Fibroblast of peridontal ligament (primary cell): ENCODE measurements around the gene PIP5K1B.

Source experiments
- DNase-seq: peaks from one replicate; pipeline ENCODE4 v3.0.0-alpha.2; 2010; ENCODE audit errors: extremely low read depth

Gene PIP5K1B

DNA sequence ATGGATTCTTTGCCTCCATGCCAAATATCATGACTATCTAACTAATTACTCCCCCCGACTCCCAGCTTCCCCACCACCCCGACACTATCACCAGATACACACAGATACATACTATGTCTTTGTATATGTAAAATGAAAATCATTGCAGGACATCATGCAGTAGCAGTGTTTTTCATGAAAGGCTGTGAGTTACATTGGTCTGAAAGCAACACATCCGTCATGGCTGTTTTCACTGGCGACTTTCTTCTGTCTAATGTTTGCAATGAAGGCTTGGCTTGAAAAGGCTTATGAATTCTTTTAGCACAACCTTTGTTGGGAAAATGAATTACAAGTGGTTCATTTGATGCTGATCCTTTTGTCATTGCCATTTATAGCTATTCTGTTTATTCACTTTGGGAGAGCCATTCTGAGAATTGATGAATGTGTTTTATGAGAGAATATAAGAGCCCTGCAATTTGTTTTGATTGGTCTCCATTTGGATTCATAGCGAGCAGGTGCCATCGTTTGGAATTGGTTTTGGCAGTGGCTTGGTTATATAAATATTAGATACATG, 103.4 kb downstream of the PIP5K1B start:
- no peak for DNase-seq

DNA sequence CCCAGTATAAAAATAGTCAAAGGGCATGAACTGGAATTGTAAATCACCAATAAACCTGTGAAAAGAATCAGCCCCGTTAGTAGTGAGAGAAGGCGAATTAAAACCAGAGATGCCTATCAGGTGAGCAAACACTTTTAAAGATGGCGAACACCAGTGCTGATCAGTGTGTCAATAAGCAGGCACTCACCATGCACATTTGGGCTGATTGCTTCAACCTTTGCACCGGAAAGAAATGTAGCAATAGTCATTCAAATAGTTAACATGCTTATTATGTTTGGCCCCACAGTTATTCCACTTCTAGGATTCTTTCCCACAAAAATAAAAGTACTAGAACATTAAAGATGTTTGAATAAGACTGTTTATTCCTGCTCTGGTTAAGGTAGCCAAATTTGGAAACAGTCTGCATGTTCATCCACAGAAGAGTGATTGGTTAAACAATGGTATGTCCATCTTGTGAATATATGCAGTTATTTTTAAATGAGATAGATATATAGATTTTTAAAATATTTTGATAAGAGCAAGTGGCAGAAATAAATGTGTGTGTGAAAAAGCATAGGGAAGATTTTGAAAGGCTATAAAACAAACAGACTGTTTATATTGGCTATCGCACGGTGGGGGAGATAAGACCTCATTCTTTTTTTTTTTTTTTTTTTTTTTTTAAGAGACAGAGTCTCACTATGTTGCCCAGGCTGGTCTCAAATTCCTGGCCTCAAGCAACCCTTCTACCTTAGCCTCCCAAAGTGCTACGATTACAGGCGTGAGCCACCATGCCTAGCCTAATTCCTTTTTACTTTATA, 112.2 kb downstream of the PIP5K1B start:
- no peak for DNase-seq

DNA sequence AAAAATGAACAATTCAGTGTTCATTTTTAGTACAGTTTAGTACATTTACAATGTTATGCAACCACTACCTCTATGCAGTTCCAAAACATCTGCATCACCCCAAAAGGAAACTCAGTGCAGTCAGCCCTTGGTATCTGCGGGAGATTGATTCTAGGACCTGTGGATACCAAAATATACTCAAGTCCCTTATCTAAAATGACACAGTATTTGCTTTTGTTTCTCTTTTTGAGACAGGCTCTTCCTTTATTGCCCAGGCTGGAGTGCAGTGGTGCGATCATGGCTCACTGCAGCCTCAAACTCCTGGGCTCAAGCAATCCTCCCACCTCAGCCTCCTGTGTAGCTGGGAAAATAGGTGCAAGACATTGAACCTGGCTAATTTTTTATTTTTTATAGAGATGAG, 114.0 kb downstream of the PIP5K1B start:
- DNase-seq = no peak

DNA sequence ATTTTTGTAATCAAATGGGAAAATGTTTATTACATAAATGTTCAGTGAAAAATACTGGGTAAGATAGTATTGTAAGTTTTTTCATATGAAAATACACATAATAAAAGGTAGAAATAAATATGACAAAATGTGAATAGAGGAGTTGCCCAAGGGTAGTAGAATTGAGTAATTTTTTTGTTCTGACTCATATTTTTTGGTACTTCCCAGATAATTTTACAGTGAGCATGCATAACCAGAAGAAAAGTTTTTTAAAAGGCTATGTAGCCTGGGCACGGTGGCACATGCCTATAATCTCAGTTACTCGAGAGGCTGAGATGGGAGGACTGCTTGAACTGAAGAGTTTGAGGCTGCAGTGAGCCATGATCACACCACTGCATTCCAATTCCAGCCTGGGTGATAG, 116.9 kb downstream of the PIP5K1B start:
- no peak for DNase-seq

DNA sequence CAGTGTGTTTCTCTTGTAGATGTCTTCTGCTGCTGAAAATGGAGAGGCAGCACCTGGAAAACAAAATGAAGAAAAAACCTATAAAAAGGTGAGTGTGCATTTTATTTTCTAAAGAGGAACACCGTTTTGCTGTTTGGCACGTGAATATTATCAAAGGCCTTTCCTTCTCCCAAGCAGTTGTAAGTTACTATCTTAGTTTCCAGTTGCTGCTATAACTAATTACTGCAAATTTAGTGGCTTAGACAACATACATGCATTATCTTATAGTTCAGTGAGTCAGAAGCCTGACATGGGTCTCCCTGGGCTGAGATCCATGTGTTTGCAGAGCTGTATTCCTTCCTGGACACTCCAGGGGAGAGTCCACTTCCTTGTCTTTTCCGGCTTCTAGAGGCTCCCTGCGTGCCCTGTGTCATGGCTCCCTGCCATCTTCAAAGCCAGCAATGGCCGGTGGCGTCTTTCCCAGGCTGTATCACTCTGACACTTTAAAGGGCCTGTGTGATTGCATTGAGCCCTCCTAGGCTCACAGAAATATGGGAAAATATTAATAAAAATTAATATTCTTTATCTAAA, 117.6 kb downstream of the PIP5K1B start:
- no peak for DNase-seq

DNA sequence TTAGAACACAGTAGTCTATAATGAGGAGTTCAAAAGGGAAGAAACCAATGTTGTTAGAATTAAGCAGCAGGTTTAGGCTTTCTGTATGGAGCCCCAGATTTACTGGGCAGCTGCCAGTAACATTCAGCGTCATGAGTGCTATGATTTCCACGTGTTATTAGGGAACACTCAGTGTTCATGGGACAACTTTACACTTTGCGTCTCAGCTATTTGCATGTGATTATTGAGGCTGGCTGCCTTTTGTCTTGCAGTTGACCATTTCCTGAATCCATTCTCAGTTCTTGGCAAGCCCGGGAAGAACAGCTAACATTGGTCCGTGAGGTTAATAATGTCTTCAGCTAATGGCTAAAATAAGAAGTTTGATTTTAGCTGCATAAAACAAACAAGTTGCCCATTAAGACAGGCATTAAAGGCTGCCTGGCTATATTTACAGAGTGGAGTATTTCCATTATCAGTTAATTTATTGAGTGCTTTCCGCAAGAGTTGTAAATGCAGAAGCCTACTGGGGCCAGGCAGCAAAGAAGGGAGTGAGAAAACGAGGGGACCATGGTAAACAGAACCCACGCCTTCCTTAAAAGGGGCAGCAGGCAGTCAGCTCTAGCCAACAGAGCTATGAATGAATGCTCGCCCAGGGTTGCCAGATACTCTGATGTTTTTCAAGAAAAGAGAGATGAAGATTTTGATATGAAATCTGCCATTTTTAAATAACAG, 120.9 kb downstream of the PIP5K1B start:
- no peak for DNase-seq

DNA sequence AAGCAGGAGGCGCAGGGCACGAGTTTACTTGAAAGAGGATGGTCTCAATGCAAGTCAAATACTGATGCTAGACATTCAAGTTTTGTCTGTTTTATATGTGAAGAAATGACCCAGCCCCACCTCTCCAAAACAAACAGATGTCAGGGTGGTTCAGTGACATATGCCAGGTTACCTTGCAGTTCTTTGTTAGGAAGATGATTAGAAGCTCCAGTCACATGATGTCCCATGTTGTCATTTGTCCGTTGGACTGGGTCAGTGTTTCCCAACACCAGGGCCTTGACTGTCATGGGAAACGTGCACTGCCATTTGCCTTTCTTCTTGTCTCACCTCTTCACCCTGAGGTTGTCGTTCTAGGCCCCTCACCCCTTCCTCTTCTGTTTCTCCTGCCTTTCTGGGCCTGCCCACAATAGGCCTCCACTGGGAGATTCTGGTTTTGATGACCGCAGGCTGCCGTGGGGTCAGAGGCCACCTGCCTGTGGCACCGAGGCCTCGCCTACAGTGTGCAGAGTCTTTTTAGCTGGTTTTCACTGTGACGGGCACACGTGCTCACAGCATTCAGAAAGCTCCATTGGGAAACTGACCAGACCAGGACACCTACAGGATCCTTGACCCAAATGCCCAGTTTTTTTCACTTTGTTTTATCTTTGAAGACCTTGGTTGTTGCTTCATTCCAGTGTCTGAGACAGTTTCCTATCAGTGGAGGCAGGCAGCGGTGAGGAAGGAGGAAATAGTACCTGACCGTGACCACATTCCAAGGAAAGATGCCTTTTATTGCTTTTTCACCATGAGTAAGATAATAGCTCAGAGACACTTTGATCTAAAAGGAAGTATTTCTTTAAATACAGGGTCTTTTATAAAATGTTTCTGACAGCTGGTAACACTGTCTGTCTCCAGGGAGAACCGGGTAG, 123.1 kb downstream of the PIP5K1B start:
- no peak for DNase-seq

DNA sequence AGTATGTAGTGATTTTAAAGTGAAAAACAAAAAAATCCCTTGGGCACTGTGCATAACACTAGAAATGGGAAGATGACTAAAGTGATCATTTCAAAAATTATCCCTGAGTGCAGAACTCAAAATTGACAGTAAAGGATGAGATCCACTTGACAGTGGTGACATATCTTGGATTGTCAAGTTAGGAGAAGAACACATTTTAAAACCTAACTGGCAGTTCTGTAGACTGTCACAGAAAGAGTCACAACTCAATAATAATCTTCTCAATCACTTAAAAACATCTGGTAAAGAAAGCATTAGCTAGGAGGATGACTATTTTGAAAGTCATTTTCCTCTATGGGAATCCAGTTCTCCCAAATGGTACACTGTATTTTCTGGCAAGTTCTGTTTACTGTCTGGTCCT, 127.1 kb downstream of the PIP5K1B start:
- DNase-seq = no peak

DNA sequence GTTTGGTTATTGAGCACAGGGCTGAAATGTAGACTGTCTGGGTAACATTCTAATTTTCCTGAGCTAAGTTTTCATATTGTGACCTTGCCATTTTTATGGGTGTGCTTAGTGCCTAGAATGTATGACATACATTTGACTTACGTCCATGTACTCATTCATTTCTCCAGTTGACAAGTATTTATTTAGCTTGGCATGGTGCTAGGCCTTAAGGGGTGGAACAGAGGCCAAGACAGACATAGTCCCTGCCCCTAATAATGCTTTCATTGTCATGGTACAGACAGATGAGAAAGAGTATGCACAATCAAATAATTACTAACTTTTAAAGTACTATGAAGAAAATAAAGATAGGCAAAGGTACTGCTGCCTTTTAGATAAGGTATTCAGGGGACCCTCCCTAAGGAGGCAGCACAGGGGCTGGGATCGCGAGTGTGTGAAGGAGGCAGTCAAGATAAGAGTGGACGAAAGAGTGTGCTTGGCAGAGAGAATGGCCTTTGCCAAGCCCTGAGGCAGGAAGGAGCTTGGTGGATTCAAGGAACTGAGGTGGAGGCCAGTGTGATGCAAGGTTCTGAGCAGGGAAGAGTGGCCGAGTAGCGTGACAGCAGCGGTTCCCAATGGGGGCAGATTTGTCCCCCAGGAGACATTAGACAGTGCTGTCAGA, 128.0 kb downstream of the PIP5K1B start:
- DNase-seq = no peak

DNA sequence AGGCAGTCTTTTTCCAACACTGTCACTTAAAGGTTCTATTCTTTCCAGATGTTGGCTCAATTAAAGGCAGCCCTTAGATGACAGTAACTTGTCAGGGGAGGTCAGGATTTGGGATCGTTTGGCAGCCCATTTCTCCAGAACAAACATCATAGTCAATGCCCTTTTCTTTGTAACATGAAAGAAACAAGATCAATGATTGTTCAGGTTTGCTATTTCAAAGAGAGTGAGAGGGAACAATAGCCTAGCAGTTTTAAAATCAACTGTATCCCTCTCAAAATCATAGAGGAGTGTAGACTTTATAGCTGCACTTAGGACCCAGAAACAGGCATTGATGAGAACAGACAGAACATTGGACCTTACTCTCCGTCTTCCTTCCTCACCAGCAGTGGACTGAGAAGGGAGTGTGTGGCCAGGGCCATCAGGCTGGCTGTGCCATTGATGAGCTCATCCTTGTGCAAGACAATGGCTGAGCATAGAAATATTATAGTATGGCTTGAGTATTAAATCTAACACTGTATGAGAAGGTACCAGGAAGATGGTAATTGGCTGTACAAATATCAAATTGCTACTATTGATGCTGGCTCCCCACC, 130.0 kb downstream of the PIP5K1B start:
- DNase-seq = no peak

DNA sequence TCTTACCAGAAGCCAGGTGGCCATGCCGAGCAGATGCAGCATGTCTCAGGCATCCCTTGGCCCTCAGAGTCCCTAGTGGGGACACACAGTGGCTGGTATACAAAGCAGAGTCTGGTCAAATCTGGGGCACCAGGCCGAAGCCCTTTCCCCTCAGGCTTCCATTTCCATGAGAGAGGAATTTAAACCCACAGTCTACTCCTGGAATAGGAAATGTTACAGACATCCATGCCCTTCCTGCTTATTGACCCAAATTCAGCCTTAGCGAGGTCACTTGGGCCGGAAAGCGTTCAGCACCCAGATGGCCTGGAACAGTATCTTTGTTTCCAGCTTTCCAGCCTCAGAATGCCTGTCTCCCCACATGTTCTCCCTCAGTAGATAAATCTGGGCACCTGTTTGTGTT, 131.7 kb downstream of the PIP5K1B start:
- no peak for DNase-seq

DNA sequence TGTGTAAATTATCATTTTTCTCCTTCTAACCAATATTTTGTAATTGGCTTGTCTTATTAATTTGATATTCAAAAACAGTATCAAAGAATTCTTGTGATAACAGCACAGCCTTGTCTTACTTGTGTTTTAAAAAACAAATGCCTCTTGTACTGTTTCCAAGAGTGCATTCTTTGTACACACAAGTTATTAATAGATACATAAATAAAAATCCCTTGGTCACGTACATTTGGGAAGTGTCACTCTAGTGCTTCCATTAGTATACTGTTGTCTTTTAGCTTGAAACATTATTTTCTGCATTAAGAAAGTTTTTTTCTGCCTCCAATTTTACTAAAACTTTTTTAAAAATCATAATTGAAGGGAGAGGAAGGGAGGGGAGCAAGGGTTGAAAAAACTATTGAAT, 133.2 kb downstream of the PIP5K1B start:
- no peak for DNase-seq

DNA sequence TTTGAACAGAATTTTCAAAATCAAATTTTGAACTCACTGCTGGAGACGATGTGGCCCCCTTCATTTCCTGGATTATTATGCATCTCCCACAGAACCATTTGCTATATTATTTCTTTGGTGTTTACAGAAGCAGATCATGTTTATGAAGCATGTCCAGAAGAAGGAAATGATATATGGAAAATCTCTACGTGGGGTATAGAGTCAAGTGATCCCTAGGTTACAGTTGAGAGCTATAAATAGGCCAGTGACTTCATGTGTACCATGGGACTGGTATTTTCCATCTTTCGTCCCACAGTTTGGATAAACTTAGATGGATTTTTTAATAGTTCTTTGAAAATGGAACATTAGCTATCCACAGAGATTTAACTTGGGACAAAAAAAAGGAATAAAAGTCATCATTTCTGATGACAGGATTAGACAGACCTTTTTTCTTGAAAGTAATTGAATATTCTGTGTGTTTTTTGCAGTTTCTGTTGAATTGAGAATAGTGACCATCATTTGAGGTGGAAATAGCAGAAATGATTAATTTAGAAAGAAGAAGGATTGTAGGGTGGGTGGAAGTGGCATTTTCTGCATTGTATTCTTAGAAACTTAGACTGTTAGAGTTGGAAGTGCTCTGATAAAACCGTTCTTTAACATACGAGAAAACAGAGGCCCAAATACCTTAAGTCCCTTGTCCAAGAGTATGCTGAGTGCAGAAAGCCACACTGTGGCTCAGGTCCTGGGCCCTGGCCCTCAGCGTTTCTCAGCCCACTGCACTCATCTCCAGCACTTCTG, 136.4 kb downstream of the PIP5K1B start:
- no peak for DNase-seq

DNA sequence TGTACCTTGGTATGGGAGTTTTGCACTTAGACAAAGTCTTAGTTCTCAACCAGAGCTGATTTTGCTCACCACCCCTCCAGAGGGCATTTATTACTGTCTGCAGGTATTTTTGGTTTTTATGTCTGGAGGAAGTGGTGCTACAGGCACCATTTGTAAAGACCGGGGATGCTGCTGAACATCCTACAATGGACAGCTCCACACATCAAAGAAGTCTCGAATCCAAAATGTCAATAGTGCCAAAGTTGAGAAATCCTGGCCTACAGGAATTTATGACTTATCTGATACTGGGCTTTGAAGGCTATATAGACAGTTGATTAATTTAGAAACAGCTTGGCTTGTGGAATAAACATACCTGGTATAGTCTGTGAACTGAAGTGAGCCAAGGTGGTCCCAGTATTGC, 137.5 kb downstream of the PIP5K1B start:
- DNase-seq = no peak

DNA sequence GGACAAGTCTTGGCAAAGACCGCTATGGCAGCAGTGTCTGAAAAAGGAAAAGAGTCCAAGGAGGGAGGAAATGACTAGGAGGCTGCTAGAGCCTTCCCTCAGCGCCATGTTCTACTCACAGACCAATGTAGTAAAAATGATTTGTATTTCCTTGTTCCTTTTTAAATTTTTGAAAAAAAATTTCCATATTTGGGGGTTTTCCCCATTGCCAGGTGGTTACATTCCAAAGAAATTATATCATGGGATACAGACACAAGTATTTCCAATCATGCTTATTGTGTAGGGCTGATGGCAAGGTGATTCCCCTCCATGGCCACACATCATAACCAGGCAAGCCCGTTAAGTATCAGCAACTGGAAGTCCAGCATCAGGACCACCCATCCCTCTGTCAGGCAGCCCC, 138.2 kb downstream of the PIP5K1B start:
- DNase-seq = no peak

DNA sequence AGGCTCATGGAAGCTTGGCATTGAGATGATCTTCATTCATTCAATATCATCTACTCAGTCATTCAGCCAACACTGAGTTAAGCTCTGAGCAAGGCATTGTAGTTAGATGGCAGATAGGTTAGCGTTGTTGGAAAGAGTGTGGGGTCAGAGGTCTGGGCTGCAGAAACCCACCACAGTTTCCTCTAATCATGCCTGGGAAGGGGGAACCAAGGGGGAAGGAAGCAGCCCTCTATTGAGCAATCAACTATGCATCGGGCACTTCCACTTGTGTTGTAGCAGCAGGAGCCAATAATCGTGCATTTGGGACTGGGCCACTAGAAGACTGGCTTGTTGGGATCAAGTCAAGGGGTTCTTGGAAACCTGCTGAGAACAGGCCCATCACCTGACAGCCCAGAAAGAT, 139.1 kb downstream of the PIP5K1B start:
- no peak for DNase-seq

DNA sequence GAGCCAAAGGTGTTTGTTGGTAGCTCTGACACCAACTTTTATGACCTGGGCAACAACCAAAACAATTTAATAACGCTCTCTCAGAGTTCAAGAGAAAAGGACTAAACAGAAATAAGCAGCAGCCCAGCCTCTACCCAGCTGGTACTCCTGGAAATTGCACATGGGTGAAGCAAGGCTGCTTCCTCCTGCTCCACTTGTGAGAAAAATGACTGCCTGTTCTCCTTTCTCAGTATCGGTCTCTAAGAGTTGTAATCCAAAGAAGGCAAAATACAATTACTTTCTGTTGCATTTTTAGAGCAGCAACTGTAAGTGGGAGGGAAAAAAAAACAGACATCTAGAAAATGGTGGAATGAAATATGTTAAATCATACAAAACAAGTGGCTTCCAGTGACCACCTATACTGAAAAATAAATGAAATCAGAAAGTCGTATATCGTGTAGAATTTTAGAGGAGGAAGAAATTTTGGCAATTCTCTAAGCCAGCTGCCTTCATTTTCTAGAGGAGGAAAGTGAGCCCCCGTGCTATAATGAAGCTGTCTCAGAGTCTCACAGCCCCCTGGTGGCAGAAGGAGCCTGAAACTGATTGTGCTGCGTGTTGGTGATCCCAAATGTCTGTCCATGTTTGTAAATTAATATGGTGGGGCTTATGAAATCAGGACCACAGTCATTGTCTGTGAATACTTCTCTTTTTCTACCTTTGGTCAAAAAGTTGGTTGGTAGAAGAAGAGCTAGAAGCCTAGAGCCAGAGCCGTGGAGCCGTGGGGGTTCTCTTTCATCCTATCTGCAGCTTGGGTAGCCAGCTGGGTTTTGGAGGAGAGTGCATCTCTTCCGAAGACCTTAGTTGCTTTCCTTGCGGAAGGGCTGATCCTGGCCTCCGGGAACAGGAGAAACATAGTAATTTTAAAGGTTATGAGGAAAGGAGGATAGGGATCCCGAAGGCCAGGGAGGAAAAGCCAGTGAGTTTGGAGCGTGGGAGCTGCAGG, 139.9 kb downstream of the PIP5K1B start:
- DNase-seq = peak; percentile 13

DNA sequence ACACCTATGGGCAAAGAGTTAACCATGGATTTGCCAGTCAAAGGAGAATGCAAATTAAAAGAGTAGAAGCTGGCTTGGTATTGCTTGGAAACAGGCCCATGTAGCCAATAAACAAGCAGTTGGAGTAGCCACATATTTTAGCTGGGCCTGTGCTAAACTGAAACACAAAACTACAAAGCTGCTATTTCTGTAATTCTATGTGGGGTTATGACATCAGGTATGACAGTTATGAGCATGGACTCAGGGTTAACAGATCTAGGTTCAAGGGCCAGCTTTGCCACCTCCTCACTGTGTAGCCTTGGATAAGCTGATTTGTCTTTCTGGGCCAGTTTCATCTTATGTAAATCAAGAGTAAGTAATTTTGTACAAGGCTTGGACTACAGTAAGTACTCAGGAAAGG, 142.7 kb downstream of the PIP5K1B start:
- no peak for DNase-seq

DNA sequence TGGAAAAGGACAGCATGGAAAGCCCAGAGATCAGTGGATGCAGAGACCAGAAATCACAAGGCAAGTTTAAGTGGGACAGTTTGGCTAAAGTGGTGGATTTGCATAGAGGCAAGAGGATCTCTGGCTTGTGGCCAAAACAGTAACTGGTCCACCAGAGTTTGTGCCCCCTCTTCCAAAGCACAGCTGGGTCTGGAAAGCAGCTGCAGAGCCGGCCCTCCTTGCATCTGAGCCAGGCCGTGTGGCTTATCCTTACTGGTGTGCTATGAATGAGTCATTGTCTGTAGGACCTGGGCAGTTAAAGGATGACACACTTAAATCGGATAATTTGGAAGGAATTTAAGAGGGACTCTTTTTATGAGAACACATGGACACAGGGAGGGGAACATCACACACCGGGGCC, 146.6 kb downstream of the PIP5K1B start:
- DNase-seq = no peak
